Activated CD8-positive, alpha-beta memory T cell treated with anti-CD3 and anti-CD28 coated beads for 36 hours (primary cell): ENCODE measurements around the gene ALPK3. TPM values are rescaled to one million over a fixed set of nuclear protein-coding genes. Genes with fewer than 3 reads are reported as not detected.

Experiments used
- CTCF ChIA-PET: fragments of 350-600 bp; sonication (Branson Sonifier 250); formaldehyde crosslinking; loops from one replicate; lab custom pipeline; 2021; ENCODE audit warnings: antibody characterized with exemption; lab: Charles Lee
- POLR2A ChIA-PET: fragments of 350-600 bp; sonication (Branson Sonifier 250); formaldehyde crosslinking; loops from one replicate; lab custom pipeline; 2021; ENCODE audit warnings: antibody characterized with exemption; lab: Charles Lee
- total RNA-seq, 2 experiments: library from RNA; stranded (reverse); gene quantifications; one replicate each; pipeline ENCODE4 v1.2.3, GENCODE V29; 2021

The ALPK3 gene
- total RNA-seq, 2 experiments from 2014 or later: 0.06 to 0.08 TPM

DNA sequence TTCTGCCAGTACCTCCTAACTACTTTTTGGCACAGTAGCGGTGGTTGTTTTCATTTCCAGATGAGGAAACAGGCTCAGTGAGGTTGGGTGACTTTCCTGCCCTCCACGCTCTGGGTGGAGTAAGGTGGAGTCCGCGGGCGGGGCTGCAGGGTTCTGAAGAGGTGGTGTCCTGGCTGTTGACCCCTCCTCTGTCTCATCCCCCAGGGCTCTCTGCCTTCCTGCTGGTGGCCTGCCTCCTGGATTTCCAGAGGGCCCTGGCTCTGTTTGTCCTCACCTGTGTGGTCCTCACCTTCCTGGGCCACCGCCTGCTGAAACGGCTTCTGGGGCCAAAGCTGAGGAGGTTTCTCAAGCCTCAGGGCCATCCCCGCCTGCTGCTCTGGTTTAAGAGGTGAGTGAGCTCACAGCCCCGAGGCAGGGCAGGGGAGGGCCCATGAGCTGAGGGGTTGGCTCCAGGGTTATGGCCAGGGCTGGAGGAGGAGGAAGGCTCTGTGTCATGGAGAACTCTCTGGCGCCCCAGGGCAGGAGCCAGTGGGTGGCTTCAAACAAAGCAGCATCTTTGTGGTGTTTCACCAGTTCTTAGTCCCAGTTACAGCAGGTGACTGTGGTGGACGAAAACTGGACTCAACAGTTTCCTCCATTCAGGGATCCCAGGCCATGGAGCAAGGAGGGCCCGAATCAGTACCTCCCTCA, 77.7 kb downstream of the ALPK3 start:
- POLR2A ChIA-PET: no interaction called here
- CTCF ChIA-PET: no interaction called here

DNA sequence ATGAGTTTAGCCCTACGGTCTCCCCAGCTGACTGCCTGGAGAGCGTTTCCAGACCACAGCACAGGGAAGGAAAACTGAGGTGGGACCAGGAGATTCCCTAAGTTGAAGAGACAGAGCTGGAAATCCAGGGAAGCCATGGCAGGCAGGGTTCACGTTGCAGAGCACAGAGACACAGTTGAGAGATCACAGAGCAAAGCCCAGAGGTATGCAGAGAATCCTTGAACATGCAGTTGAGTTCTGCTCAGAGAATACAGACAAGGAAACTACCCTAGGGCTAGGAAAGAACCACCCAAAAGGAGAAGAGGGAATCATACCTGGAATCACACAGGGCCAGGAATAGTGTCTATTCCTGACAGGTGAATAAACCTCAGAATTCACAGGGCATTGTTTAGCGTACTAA, 81.6 kb downstream of the ALPK3 start:
- ChIA-PET POLR2A (no interaction called here), CTCF (no interaction called here)

DNA sequence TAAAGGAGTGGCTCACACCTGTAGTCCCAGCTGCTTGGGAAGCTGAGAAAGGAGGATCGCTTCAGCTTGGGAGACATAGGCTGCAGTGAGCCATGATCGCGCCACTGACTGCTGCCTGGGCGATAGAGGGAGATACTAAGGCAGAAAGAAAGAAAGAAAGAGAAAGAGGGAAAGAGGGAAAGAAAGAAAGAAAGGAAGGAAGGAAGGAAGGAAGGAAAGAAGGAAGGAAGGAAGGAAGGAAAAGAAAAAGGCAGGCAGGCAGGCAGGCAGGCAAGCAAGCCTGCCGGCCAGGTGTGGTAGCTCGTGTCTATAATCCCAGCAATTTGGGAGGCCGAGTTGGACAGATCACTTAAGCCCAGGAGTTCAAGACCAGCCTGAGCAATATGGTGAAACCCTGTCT, 82.6 kb downstream of the ALPK3 start:
- CTCF ChIA-PET: interaction anchor here (0.7 kb wide), 1 partner anchor 15 kb away, joined by 3 read pairs; the partner anchor contains the start of gene SLC28A1
- POLR2A ChIA-PET: no interaction called here

DNA sequence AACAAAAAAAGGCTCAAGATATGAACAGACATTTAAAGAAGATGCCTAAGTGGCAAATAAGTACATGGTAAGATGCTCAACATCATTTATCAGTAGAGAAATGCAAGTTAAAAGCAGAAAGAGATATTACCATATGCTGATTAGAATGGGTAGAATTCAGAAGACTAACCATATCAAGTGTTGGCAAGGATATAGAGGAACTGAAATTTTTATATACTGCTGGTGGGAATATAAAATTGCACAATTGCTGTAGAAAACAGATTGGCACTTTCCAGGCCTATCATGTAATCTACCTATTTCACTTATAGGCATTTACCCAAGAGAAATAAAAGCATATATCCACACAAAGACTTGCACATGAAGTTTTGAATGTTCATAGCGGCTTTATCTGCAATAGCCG, 84.4 kb downstream of the ALPK3 start:
- POLR2A ChIA-PET: no interaction called here
- CTCF ChIA-PET: no interaction called here

DNA sequence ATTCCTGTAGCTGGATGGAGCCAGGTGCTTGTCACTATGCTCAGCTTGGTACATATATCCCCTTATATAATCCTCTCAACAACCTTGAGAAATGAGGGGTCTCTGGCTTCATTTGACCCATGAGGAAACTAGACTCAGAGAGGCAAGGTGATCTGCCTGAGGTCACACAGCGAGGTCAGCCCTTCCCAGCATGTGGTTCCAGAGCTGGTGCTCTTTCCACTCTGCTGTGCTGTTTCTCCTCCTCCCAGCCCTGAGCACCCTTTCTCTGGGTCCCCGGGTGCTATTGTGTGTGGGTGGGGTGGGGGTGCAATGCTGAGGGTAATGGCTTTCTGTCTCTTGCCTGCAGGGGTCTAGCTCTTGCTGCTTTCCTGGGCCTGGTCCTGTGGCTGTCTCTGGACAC, 86.6 kb downstream of the ALPK3 start:
- ChIA-PET CTCF (no interaction called here), POLR2A (no interaction called here)

DNA sequence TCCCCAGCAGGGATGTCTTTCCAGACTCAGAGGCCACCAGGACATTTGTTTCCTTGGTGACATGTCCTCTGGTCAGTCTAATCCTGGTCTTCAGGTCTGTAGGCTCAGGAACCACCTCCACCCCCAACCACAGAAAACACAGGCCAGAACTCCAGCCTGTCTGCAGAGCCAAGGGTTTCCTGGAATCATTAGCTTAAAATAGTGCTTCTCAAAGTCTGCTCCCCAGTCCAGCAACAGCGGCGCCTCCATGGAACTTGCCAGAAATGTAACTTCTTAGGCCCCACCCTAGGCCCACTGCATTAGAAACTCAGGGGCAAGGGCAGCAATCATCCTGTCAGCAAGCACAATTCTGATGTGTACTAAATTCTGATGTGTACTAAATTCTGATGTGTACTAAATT, 87.3 kb downstream of the ALPK3 start:
- CTCF ChIA-PET: no interaction called here
- POLR2A ChIA-PET: no interaction called here

DNA sequence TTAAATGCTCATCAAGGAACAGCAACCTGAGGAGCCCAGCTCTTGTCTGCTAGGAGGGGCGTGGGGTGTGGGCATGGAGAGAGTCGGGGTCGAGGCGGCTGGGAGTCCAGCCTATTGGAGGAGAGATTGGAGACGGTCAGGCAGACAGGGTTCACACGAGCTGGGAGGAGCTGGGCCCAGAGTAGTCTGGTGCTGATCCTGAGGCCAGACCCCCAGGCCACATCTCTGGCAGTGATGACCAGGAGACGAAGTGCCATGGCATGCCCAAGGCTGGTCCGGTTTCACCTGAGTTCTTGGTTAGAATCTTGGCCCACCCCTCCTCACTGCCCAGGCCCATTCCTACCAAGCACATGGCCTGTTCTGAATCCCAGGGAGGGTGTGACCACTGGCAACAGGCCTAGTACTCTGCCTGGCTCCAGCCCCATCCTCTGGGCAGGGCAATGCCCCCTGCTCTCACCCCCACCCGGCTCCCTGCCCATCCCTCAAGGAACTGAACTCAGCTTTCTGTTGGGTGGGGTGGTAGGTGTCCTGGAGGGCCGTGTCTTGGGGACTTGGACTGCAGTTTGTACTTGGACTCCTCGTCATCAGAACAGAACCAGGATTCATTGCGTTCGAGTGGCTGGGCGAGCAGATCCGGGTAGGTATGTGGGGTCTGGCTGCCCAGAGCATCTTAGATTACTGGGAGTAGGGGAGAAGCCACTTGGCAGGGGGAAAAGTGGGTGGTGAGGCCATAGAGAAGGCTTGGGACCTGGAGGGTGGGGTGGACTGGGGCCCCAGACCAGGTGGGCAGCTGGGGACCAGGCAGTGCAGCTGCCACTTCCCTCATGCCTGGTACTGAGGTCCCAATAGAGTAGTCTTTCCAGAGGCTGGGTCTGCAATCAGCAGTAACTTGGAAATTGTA, 88.1 kb downstream of the ALPK3 start:
- POLR2A ChIA-PET: no interaction called here
- CTCF ChIA-PET: no interaction called here

DNA sequence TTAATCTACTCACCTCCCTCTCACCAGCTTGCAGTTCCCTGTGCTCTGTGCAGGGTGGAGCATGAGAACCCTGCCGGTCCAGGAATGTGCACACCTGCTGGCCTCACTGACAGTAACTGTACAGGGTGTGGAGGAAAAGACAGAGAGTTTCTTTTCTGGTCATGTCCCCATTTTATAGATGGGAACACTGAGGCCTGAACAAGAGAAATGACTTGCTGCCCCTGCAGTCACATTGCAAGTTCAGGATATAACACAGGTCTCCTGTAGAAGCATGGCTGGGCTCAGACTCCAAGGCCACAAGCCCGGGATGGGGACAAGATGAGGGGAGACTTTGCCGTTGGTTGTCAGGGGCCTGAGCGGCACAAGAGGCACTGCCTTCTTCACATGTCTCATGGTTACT, 90.6 kb downstream of the ALPK3 start:
- POLR2A ChIA-PET: no interaction called here
- CTCF ChIA-PET: no interaction called here

DNA sequence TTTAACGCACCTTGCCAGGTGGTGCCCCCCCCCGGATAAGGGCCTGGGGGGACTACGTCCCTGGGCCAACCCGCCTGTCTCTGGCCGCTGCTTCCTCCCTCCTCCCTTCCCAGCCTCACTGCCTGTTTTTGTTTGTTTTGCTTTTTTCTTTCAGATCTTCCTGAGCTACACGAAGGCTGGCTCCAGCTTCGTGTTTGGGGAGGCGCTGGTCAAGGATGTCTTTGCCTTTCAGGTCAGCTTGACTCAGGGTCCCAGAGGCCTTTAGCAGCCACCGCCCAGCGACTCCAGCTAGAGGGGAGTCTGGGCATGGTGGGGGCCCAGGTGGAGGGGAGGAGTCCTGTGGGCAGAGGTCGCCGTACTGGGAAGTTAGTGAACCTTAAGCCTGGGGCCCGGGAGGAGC, 91.4 kb downstream of the ALPK3 start:
- CTCF ChIA-PET: interaction anchor here (1.0 kb wide), 1 partner anchor 20 kb away, joined by 3 read pairs; no protein-coding TSS in a partner anchor
- POLR2A ChIA-PET: no interaction called here

DNA sequence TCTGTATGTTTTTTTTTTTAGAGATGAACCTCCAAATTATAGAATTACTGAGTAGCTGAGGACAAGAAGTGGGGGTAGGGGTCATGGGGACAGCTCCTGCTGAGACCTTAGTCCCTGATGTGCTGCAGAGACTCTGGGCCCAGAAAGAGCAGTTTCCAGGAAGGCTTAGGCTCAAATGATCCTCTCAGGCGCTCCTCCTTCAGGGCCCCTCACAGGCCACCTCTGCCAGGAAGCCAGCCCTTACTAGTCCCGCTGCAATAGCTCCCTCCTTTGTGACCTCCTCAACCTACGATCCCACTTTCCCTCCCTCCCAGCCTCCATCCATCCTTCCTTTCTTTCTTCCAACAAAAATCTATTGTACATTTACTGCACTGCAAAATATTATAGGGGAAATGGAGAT, 91.9 kb downstream of the ALPK3 start:
- POLR2A ChIA-PET: no interaction called here
- CTCF ChIA-PET: interaction anchor here (1.0 kb wide), 1 partner anchor 19 kb away, joined by 3 read pairs; no protein-coding TSS in a partner anchor

DNA sequence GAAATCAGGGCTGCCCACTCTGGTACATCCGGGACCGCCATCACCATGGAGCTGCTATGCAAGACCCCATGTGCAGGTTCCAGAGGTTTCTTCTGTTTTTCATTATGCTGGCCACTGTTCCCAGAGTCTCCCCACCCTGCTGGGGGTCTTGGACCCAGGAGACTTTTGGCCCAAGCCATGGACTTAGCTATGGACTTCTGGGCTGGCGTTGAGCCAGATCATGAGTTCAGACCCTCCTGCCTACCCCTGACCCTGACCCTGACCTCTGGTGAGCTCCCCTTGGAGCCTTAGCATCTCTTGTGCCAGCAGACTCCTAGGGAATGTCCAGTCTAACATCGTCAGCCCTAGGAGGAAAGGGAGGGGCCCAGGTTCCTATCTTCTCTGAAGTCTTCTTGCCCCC, 92.6 kb downstream of the ALPK3 start:
- CTCF ChIA-PET: interaction anchor here (1.0 kb wide), 1 partner anchor 18 kb away, joined by 3 read pairs; no protein-coding TSS in a partner anchor
- POLR2A ChIA-PET: no interaction called here

DNA sequence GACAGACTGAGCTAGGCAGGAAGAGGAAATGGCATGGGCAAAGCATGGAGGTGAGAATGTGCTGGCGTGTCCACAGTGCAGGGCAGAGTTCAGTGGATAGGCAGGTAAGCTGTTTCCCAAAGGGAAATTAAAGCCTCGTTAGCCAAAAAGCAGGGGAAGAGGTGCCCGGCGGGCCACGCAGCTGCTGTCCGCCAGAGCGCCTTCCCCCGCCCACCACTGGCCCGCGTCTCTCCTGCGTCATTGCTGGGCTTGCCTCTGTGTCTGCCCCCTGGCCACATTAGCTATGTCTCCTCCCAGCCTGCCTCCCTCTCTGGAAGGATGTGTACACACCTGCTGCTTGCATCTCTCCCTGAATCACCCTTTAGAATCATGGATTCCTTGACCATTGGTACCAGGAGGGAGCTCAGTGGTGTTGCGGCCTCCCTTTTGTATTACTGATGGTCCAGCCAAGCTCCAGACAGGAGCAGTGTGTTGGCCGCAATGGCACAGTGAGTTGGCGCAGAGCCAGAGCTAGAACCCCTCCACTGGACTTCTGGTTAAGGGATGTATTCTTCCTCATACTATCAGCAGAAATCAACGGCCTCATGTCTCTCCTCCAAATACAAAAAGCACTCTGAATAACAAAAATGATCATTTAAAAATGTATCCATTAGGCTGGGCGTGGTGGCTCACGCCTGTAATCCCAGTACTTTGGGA, 93.9 kb downstream of the ALPK3 start:
- CTCF ChIA-PET: no interaction called here
- POLR2A ChIA-PET: no interaction called here

DNA sequence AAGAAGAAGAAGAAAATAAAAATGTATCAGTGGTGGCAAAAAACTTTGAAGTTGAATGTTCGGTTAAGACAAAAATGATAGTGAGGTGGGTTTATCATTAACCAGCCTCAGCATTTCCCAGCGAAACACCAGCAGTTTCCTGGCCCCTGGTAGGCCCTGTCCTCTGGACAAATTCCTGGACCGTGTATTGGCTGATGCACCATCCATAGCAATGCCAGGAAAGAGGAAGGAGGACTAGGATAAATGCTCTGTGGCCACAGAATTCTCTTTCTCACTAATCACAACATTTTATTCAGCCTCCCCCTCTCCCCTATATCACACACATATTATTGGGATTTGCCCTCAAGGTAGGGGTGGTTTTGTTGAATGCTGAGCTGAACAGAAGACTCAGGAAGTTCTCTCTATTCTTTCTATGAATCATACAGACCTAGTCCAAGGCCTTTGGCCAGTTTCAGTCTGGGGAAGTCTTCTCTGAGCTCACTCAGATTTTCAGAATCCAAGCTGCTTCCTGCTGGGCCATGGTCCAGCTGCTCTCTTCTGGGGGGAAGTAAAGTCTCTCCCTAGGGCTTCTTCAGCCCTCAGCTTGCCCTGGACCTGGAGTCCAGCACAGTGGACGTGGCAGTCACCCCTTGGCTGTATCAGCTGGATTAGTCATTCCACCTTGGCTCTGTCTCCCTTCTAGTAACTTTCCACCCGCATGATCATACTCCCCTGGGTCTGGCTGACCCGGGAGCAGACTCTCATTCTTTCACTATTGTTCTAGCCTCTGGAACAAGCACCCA, 94.9 kb downstream of the ALPK3 start:
- POLR2A ChIA-PET: no interaction called here
- CTCF ChIA-PET: interaction anchor here (0.9 kb wide), 1 partner anchor 16 kb away, joined by 3 read pairs; no protein-coding TSS in a partner anchor

DNA sequence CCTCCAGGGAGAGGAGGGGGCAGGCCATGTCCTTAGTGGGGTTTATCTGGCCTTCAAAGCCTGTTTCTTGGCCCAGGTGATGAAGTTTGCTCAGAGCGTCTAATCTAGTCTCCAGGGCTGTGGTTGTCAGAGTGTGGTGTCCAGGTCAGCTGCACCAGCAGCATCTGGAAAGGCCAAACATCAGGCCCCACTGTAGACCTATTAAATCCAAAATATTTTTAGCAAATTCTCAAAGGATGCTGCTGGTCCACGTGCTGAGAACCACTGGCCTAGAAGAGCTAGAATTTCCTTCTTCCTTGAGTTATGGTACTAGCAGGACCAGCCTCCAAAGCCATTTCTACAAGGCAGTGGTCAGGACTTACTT, 96.2 kb downstream of the ALPK3 start:
- ChIA-PET CTCF (no interaction called here), POLR2A (no interaction called here)

DNA sequence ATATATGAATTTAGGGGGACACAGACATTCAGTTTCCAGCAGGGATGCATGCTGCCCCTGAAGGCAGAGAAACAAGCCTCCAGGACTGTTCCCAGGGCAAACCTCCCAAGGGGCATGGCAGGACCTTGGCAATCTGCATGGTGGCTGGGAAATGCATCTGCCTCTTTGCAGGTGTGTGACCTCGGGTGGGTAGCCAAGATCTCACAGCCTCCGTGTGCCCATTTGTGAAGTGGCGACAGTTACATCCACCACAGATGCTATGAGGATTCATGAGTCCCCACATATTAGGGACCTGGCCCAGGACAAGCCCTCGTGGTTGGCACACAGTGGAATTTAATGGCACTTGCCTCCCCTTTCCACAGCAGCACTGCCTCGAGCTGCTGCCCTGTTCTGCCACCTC, 97.2 kb downstream of the ALPK3 start:
- POLR2A ChIA-PET: no interaction called here
- CTCF ChIA-PET: interaction anchor here (0.7 kb wide), 1 partner anchor 35 kb away, joined by 3 read pairs; no protein-coding TSS in a partner anchor

DNA sequence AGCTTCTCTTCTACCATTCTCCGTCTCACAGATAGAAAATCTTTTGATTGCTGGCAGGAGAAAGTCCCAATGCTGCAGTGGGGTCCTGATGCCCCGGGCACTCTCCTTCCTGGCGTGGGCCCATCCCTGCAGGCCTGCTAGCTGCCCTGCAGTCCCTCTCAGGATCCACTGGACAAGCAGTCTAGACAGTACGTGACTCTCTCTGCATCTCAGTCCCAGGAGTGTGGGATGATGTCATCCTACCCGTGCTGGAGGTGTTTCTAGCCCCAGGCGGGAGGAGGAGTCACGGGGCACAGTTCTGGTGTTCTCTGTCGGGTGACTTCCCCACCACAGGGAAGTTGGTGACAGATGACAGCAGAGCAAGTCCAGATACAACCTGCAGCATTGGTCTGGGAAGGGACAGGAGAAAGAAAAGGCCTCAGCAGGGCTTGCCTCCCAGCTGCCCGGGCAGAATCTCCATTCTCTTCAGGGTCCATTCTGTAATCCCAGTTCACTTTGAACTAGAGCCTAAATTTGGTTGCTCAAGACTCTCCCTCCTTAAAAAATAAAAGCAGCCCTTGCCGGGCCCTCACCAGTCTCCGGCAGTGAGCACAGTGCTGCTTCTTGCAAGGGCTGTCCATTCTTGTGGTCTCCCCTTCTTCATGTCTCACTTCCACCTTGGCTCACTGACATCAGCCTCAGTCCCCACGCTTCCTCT, 97.9 kb downstream of the ALPK3 start:
- CTCF ChIA-PET: interaction anchor here (0.5 to 1.0 kb wide), 3 partner anchors 13 to 39 kb away, joined by 3 read pairs; no protein-coding TSS in a partner anchor
- POLR2A ChIA-PET: no interaction called here

DNA sequence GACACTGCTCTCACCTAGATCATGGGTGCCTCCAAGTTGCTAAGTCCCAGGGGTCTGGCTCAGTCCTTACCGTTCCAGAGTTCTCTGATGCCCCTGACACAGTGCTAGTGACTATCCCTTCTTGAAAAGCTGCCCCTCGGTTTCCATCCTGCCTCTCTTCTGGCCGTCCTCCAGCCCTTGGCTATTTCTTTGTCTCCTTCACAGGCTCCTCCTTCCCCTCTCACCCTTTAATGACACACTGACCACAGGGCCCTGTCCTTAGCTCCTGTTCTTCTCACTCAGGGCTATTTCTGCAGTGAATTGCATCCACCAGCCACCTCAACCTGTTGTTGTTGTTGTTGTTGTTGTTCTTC, 98.4 kb downstream of the ALPK3 start:
- ChIA-PET CTCF (interaction anchor here (0.7 to 1.0 kb wide), 2 partner anchors 13 to 88 kb away, joined by 3 to 4 read pairs; no protein-coding TSS in a partner anchor), POLR2A (no interaction called here)

DNA sequence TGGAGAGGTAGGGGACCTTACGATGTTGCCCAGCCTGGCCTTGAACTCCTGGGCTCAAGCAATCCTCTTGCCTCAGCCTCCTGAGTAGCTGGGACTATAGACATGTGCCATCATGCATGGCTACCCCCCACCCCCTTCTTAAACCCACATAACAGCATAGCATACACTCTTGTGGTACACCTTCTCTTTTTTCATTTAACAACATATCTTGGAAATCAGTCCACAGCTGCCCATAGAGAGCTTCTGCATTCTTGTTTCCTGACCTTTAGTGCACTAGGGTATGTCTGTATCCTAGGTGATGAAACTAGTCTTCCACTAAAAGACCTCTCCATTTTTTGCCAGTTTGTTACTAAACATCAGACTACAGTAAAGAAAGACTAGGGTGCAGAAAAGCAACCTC, 100.3 kb downstream of the ALPK3 start:
- POLR2A ChIA-PET: no interaction called here
- CTCF ChIA-PET: no interaction called here
